HepG2 (cell line): ENCODE data around the gene MTARC1. TPM values are rescaled to one million over a fixed set of nuclear protein-coding genes. Genes with fewer than 3 reads are reported as not detected.
A peak's percentile ranks its signal among the peaks of the same experiment; 100 is the strongest.

Source experiments
- ATAC-seq: fragments of 200-7000 bp; cut with Tn5 transposase; 3 replicates; pipeline ENCODE4 v1.9.1; 2020; ENCODE audit warnings: mild to moderate bottlenecking, moderate library complexity
- BruUV-seq: library from RNA; stranded (reverse); fragments of 400-500 nt; replicated peaks from 2 replicates; lab custom pipeline; 2021; lab: Mats Ljungman, UMichigan
- CTCF ChIA-PET: fragments of 300-600 bp; formaldehyde crosslinking; extraction: SDS; loops from one replicate; lab custom pipeline; 2021; ENCODE audit warnings: low total read pairs, inconsistent platforms, low intra/inter-chr PET ratio; lab: Yijun Ruan, JAX
- POLR2A ChIA-PET: fragments of 350-600 bp; sonication (Branson Sonifier 250); formaldehyde crosslinking; loops from one replicate; lab custom pipeline; 2020; ENCODE audit warnings: antibody characterized with exemption, inconsistent platforms; lab: Yijun Ruan, JAX
- DNase-seq: peaks from one replicate; pipeline ENCODE4 v3.0.0-alpha.2; 2015; ENCODE audit warnings: low spot score
- FAIRE-seq: peaks from 3 replicates; lab custom pipeline; 2011; peaks lifted over from hg19 to GRCh38; lab: Jason Lieb, UNC
- H2AFZ ChIP-seq: one replicate; pipeline ENCODE4 v1.6.1; 2011; ENCODE audit warnings: low read length, inconsistent platforms
- H3K27ac ChIP-seq: fragments of 300-600 bp; 3 replicates; pipeline ENCODE4 v1.8.0; 2011; ENCODE audit warnings: mixed run types, mild to moderate bottlenecking, mixed read lengths, low read length, inconsistent platforms; ENCODE audit not compliant: insufficient read depth; ENCODE audit errors: extremely low read length
- H3K27me3 ChIP-seq, 2 experiments: fragments of 200-600 bp in 1 of 2; 2 replicates in 1 of 2; 3 replicates in 1 of 2; pipeline versions ENCODE4 v1.6.0 to v1.8.0; 2011; ENCODE audit warnings: low read length in 2 of 2, mild to moderate bottlenecking in 2 of 2, moderate library complexity in 2 of 2, inconsistent platforms in 1 of 2; ENCODE audit not compliant: insufficient read depth in 2 of 2, control insufficient read depth in 1 of 2
- H3K36me3 ChIP-seq, 2 experiments: fragments of 200-600 bp in 1 of 2; replicated peaks in 1 of 2; 2 replicates in 1 of 2; 3 replicates in 1 of 2; pipeline versions ENCODE4 v1.5.1 to v1.8.0; 2011; ENCODE audit warnings: low read length in 2 of 2, inconsistent platforms in 1 of 2; ENCODE audit not compliant: insufficient read depth in 2 of 2, control insufficient read depth in 1 of 2
- H3K4me1 ChIP-seq: 2 replicates; pipeline ENCODE4 v1.5.1; 2012; ENCODE audit warnings: low read length, inconsistent platforms; ENCODE audit not compliant: insufficient read depth
- H3K4me2 ChIP-seq: 2 replicates; pipeline ENCODE4 v1.6.0; 2011; ENCODE audit warnings: low read depth, low read length, inconsistent platforms
- H3K4me3 ChIP-seq, 3 experiments: fragments of 200-600 bp in 1 of 3; sonication (generic), shearing (Covaris generic) in 1 of 3; replicated peaks in 1 of 3; 2 replicates each; pipeline ENCODE4 v1.5.1; 2011 to 2016; ENCODE audit warnings: low read length in 3 of 3, inconsistent platforms in 2 of 3, low read depth in 2 of 3, mild to moderate bottlenecking in 2 of 3, control low read depth in 1 of 3, mixed read lengths in 1 of 3; ENCODE audit not compliant: insufficient read depth in 1 of 3
- H3K79me2 ChIP-seq: one replicate; pipeline ENCODE4 v1.6.1; 2011; ENCODE audit warnings: low read length, inconsistent platforms; ENCODE audit not compliant: insufficient read depth
- H3K9ac ChIP-seq: 2 replicates; pipeline ENCODE4 v1.6.0; 2011; ENCODE audit warnings: mild to moderate bottlenecking, low read depth, low read length, inconsistent platforms; ENCODE audit not compliant: insufficient read depth
- H3K9me3 ChIP-seq: 2 replicates; pipeline ENCODE4 v1.5.1; 2012; ENCODE audit warnings: mild to moderate bottlenecking, low read length
- H4K20me1 ChIP-seq: 2 replicates; pipeline ENCODE4 v1.6.0; 2011; ENCODE audit warnings: inconsistent platforms, mild to moderate bottlenecking, low read length, moderate library complexity; ENCODE audit not compliant: insufficient read depth
- CTCF ChIP-seq: sonication (generic); formaldehyde crosslinking; IDR thresholded peaks from 2 replicates; pipeline ENCODE4 v1.5.0; 2020; ENCODE audit warnings: mild to moderate bottlenecking, missing genetic modification reagents, moderate library complexity
- ZKSCAN8 ChIP-seq: IDR thresholded peaks from 2 replicates; pipeline ENCODE4 v1.6.1; 2016; ENCODE audit warnings: borderline replicate concordance, missing genetic modification reagents, missing compliant biosample characterization
- ZNF232 ChIP-seq: sonication (generic); formaldehyde crosslinking; IDR thresholded peaks from 2 replicates; pipeline ENCODE4 v1.4.0; 2020; ENCODE audit warnings: missing genetic modification reagents, borderline replicate concordance
- ZNF382 ChIP-seq: sonication (generic); formaldehyde crosslinking; IDR thresholded peaks from 2 replicates; pipeline ENCODE4 v1.5.0; 2020; ENCODE audit warnings: missing genetic modification reagents, mild to moderate bottlenecking, borderline replicate concordance
- ZNF574 ChIP-seq: sonication (generic); formaldehyde crosslinking; IDR thresholded peaks from 2 replicates; pipeline ENCODE4 v1.4.0; 2020; ENCODE audit warnings: missing genetic modification reagents
- WGBS: methylation state at CpG from one replicate; pipeline ENCODE4 v1.1.6; 2017; ENCODE audit warnings: low lambda C conversion rate; 5-methylcytosine and 5-hydroxymethylcytosine counted together
- in situ Hi-C: cut with HindIII; loops from 2 replicates; pipeline ENCODE4 v1.10.0; 2017; ENCODE audit warnings: low pct_unique_long_range_greater_than_20kb; ENCODE audit not compliant: extremely low pct_ligation_motif_present
- intact Hi-C: fragments of 100-400 bp; cut with micrococcal nuclease; formaldehyde crosslinking; loops from one replicate; pipeline ENCODE4 v1.10.0; 2022; ENCODE audit not compliant: unreplicated experiment
- polyA plus RNA-seq, 8 experiments: library from polyadenylated mRNA; depleted of rRNA in 3 of 8; stranded (reverse) in 7 of 8; unstranded in 1 of 8; fragments of >200 nt; fragmentation: Illumina TruSeq in 4 of 8; extraction: Trizol in 4 of 8; gene quantifications; 2 replicates each; pipeline versions ENCODE4 v1.2.1 to v1.2.3, GENCODE V29; 2011 to 2016; ENCODE audit warnings: low read depth in 4 of 8, missing spikeins in 1 of 8, mixed read lengths in 1 of 8; ENCODE audit not compliant: insufficient read depth in 1 of 8
- total RNA-seq, 5 experiments: library from RNA; depleted of rRNA; stranded (reverse); fragments of >200 nt; fragmentation: Illumina TruSeq; extraction: Trizol; gene quantifications; 2 replicates each; pipeline ENCODE4 v1.2.3, GENCODE V29; 2016; ENCODE audit warnings: low read depth in 1 of 5
- TF ChIP-seq, protein P1 (sequence below): sonication (generic); formaldehyde crosslinking; IDR thresholded peaks from 2 replicates; pipeline ENCODE4 v1.4.0; 2020; ENCODE audit warnings: missing genetic modification reagents, borderline replicate concordance
- TF ChIP-seq, protein P2 (sequence below): sonication (generic); formaldehyde crosslinking; IDR thresholded peaks from 2 replicates; pipeline ENCODE4 v1.4.0; 2020; ENCODE audit warnings: missing genetic modification reagents

The MTARC1 gene
- total and polyA plus RNA-seq, 2 of the 13 experiments (the other 11 are each of a cell fraction or from before 2014, with no cell fraction given), result 19.4 to 106 TPM

- 16% methylated on average over 8 of the region's 8 CpGs for WGBS
- CTCF ChIA-PET, result interaction anchor here (1.1 to 4.0 kb wide), 4 partner anchors 28 to 479 kb away, joined by 3 to 58 read pairs (median 8); partner anchors contain the start of gene C1orf115
- FAIRE-seq (no peak), DNase-seq (peak; percentile 16), ATAC-seq (peak; percentile 46; the same call in 1 of the 3 replicates)
- no TSS peak for BruUV-seq
- Histone ChIP-seq H3K4me1 (no peaks in the 10 kb centered on the region), H3K9me3 (no peaks in the 10 kb centered on the region), H3K4me2 (no peak overlapping the region), H3K36me3 (no peaks in the 10 kb centered on the region; a peak in 2 of 5 replicates), H2AFZ (no peak overlapping the region), H3K27ac (no peak overlapping the region), H3K79me2 (no peaks in the 10 kb centered on the region), H3K4me3 (no peak overlapping the region), H3K9ac (no peak overlapping the region), H4K20me1 (no peaks in the 10 kb centered on the region), H3K27me3 (no peaks in the 10 kb centered on the region)
- intact Hi-C loops (loop anchor here (10.0 kb wide), 2 partner anchors 231 to 551 kb away; no protein-coding TSS in a partner anchor), in situ Hi-C loops (loop anchor here (5.0 to 25.0 kb wide), 2 partner anchors 83 to 238 kb away; partner anchors contain the start of genes C1orf115 and MARK1)
- POLR2A ChIA-PET, result interaction anchor here (1.3 kb wide), 1 partner anchor 8 kb away, joined by 4 read pairs; no protein-coding TSS in a partner anchor
- TF ChIP-seq ZKSCAN8 (CRISPR knock-in tag) (no peak), CTCF (CRISPR knock-in tag) (peak; percentile 68), ZNF232 (CRISPR knock-in tag) (no peak), ZNF382 (no peak), ZNF574 (CRISPR knock-in tag) (no peak)
- TF ChIP-seq, protein P1, sequence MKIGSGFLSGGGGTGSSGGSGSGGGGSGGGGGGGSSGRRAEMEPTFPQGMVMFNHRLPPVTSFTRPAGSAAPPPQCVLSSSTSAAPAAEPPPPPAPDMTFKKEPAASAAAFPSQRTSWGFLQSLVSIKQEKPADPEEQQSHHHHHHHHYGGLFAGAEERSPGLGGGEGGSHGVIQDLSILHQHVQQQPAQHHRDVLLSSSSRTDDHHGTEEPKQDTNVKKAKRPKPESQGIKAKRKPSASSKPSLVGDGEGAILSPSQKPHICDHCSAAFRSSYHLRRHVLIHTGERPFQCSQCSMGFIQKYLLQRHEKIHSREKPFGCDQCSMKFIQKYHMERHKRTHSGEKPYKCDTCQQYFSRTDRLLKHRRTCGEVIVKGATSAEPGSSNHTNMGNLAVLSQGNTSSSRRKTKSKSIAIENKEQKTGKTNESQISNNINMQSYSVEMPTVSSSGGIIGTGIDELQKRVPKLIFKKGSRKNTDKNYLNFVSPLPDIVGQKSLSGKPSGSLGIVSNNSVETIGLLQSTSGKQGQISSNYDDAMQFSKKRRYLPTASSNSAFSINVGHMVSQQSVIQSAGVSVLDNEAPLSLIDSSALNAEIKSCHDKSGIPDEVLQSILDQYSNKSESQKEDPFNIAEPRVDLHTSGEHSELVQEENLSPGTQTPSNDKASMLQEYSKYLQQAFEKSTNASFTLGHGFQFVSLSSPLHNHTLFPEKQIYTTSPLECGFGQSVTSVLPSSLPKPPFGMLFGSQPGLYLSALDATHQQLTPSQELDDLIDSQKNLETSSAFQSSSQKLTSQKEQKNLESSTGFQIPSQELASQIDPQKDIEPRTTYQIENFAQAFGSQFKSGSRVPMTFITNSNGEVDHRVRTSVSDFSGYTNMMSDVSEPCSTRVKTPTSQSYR (CRISPR knock-in tag), result no peak
- TF ChIP-seq, protein P2, sequence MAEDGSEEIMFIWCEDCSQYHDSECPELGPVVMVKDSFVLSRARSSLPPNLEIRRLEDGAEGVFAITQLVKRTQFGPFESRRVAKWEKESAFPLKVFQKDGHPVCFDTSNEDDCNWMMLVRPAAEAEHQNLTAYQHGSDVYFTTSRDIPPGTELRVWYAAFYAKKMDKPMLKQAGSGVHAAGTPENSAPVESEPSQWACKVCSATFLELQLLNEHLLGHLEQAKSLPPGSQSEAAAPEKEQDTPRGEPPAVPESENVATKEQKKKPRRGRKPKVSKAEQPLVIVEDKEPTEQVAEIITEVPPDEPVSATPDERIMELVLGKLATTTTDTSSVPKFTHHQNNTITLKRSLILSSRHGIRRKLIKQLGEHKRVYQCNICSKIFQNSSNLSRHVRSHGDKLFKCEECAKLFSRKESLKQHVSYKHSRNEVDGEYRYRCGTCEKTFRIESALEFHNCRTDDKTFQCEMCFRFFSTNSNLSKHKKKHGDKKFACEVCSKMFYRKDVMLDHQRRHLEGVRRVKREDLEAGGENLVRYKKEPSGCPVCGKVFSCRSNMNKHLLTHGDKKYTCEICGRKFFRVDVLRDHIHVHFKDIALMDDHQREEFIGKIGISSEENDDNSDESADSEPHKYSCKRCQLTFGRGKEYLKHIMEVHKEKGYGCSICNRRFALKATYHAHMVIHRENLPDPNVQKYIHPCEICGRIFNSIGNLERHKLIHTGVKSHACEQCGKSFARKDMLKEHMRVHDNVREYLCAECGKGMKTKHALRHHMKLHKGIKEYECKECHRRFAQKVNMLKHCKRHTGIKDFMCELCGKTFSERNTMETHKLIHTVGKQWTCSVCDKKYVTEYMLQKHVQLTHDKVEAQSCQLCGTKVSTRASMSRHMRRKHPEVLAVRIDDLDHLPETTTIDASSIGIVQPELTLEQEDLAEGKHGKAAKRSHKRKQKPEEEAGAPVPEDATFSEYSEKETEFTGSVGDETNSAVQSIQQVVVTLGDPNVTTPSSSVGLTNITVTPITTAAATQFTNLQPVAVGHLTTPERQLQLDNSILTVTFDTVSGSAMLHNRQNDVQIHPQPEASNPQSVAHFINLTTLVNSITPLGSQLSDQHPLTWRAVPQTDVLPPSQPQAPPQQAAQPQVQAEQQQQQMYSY (CRISPR knock-in tag), result no peak
Observed at GRCh38 chr1:220775240-220775853, 11.4 kb upstream of the MTARC1 start.
